Tibial nerve (tissue), 4 donors: Measurements from ENCODE around the gene SREBF2. TPM values are rescaled to one million over a fixed set of nuclear protein-coding genes. Genes with fewer than 3 reads are reported as not detected.
A peak's percentile ranks its signal among the peaks of the same experiment; 100 is the strongest.
"Not testable (repeated sequence)": the region's sequence is repeated elsewhere in the genome, so short reads cannot be mapped to it uniquely, and the experiment has no call there.

Experiments
- DNase-seq, 2 donors: peaks; one replicate each; pipeline ENCODE4 v3.0.0-alpha.2; 2019; ENCODE audit warnings: low spot score in 2 of 2
- H3K27ac ChIP-seq, 4 donors: fragments of 200-600 bp; sonication (generic) in 3 of 4; one replicate each; pipeline ENCODE4 v1.5.1; 2017 to 2019; ENCODE audit warnings: mild to moderate bottlenecking in 1 of 4
- H3K27me3 ChIP-seq, 2 donors: fragments of 200-600 bp; sonication (generic) in 1 of 2; one replicate each; pipeline versions ENCODE4 v1.5.1 to v1.6.0; 2017 to 2019
- H3K36me3 ChIP-seq, 3 donors: fragments of 200-600 bp; sonication (generic); one replicate each; pipeline ENCODE4 v1.5.1; 2018 to 2019
- H3K4me1 ChIP-seq, 4 donors: fragments of 200-600 bp; sonication (generic) in 3 of 4; one replicate each; pipeline ENCODE4 v1.5.1; 2017 to 2019
- H3K4me3 ChIP-seq, 4 donors: fragments of 200-600 bp; sonication (generic) in 3 of 4; one replicate each; pipeline ENCODE4 v1.5.1; 2017 to 2019; ENCODE audit warnings: mild to moderate bottlenecking in 1 of 4, moderate library complexity in 1 of 4
- H3K9me3 ChIP-seq, 4 donors: fragments of 200-600 bp; sonication (generic) in 3 of 4; one replicate each; pipeline ENCODE4 v1.5.1; 2017 to 2019
- CTCF ChIP-seq, 5 experiments: fragments of 200-600 bp in 3 of 5; fragments of 450-650 bp in 2 of 5; sonication (generic) in 3 of 5; IDR thresholded peaks; one replicate each; pipeline ENCODE4 v1.5.1; 2016 to 2019; ENCODE audit warnings: antibody characterized with exemption in 5 of 5, mild to moderate bottlenecking in 3 of 5, moderate library complexity in 2 of 5
- EP300 ChIP-seq, 2 donors: sonication (generic); formaldehyde crosslinking; IDR thresholded peaks; one replicate each; pipeline ENCODE4 v1.6.1; 2017; ENCODE audit warnings: antibody characterized with exemption in 2 of 2, mild to moderate bottlenecking in 1 of 2
- POLR2A ChIP-seq, 2 donors: fragments of 450-650 bp; IDR thresholded peaks; one replicate each; pipeline ENCODE4 v1.6.1; 2017; ENCODE audit warnings: antibody characterized with exemption in 2 of 2, mild to moderate bottlenecking in 2 of 2, moderate library complexity in 2 of 2
- WGBS, 2 donors: methylation state at CpG; one replicate each; pipeline ENCODE4 v1.1.5; 2018; 5-methylcytosine and 5-hydroxymethylcytosine counted together
- small RNA-seq: library from RNA; depleted of rRNA; stranded (forward); fragments of <200 nt; gene quantifications from one replicate; pipeline ENCODE3, GENCODE V24; 2016
- total RNA-seq, 4 donors: library from RNA; depleted of rRNA; stranded (reverse); fragments of >200 nt; gene quantifications; one replicate each; pipeline ENCODE4 v1.1.0, GENCODE V29; 2016

Gene SREBF2
- total RNA-seq, 4 donors from 2014 or later = 73.5 to 157 (median 129) TPM

- Histone ChIP-seq H3K27ac (no peak overlapping the region), H3K4me1 (peaks cover 0 to 14% (median 7%) of the 10 kb centered on the region in 4 donors), H3K9me3 (no peaks in the 10 kb centered on the region), H3K4me3 (no peak overlapping the region), H3K36me3 (no peaks in the 10 kb centered on the region), H3K27me3 (no peaks in the 10 kb centered on the region)
- no peak for TF ChIP-seq CTCF (IDR thresholded peaks at IDR 0.05)
- TF ChIP-seq POLR2A (IDR thresholded peaks at IDR 0.05) = no peak
- no peak for TF ChIP-seq EP300 (IDR thresholded peaks at IDR 0.05)
- no peak for DNase-seq
- WGBS, 2 donors = 54 to 61% methylated on average over 2 of the region's 2 CpGs
Measured at GRCh38 chr22:41948142-41948541, 115.2 kb downstream of the SREBF2 start.

DNA sequence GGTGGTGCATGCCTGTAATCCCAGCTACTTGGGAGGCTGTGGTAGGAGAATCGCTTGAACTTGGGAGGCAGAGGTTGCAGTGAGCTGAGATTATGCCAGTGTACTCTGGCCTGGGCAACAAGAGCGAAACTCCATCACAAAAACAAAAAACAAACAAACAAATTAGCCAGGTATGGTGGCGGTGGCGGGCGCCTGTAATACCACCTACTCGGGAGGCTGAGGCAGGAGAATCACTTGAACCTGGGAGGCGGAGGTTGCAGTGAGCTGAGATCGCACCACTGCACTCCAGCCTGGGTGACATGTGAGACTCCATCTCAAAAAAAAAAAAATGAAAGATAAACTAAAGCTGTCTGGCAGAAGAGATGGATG is 116.0 kb downstream of the SREBF2 start:
- not testable (repeated sequence) for H3K9me3 ChIP-seq, H3K27ac ChIP-seq, H3K27me3 ChIP-seq, DNase-seq, H3K36me3 ChIP-seq, H3K4me3 ChIP-seq
- 90% methylated on average over 8 of the region's 8 CpGs for WGBS, 2 donors
- H3K4me1 ChIP-seq = peaks cover 0 to 14% (median 7%) of the 10 kb centered on the region in 4 donors

DNA sequence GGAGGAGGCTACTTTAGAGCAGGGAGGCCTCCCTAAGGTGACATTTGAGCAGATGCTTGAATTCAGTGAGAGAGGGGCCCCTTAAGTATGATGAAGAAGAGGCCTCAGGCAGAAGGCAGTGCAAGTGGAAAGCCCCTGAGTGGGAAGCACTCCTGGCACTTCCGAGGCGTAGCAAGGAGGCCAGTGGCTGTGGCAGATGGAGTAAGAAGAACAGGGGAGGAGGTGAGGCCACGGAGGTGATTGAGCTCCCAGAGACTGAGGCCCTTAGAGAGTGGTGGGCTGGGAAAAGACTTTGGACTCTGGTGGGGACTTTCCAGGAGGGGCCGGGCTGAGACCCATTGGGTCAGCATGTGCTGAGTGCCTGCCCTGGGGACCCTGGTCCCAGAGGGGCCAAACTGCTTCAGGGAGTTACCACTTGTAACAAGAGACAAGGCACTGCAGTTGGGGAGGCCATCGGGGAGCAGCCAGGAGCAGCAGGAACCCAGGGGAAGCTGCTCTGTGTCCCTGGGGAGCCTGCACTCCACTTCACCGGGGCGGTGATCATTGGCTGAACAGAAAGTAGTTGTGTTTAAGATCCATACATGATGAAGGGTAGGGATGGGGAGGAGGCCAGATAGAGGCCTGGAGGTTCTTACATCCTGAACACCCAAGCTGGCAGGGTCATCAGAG is 116.5 kb downstream of the SREBF2 start:
- Histone ChIP-seq H3K9me3 (no peaks in the 10 kb centered on the region), H3K27me3 (no peaks in the 10 kb centered on the region), H3K36me3 (no peaks in the 10 kb centered on the region), H3K4me3 (no peak overlapping the region), H3K4me1 (peaks cover 0 to 14% (median 7%) of the 10 kb centered on the region in 4 donors), H3K27ac (no peak overlapping the region)
- WGBS, 2 donors = 86% methylated on average over 7 of the region's 7 CpGs
- TF ChIP-seq CTCF (IDR thresholded peaks at IDR 0.05) (no peak), POLR2A (IDR thresholded peaks at IDR 0.05) (no peak), EP300 (IDR thresholded peaks at IDR 0.05) (no peak)
- DNase-seq = no peak

DNA sequence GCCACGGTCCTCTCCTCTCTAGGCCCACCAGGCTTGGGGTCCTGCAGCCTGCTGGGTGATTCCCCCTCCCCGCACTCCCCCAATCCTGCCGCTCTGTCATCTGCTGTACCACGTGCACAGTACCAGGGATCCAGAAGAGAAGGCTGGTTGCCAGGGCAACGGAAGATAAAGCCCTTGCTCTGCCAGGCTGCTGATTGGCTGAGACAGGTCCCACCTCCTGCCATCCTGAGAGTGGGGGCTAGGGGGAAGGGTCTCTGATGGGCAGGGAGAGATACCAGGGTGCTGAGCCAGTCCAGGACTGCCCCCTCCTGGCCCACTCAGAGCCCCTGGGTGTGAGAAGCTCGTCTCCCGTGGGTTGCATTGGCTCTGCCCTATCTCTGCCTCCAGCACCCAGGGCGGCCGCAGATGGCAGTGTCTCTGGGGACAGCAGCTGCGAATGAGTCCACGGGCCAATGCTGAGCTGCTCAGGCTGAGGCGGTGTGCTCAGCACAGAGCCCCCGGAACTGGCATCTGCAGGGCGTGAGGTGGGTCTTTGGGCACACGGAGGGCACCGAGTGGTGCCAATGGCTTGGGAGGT is 119.1 kb downstream of the SREBF2 start, which contains the start of gene SMIM45:
SMIM45 (plus strand) TSS at position 253 of the 577 bp plus-strand sequence.
- peaks cover 0 to 4% (median 0%) of the 10 kb centered on the region in 4 donors for H3K4me1 ChIP-seq
- no peaks in the 10 kb centered on the region for H3K9me3 ChIP-seq
- no peak within 1 kb of the TSS for H3K27ac ChIP-seq
- 54 to 66% methylated on average over 16 of the region's 16 CpGs for WGBS, 2 donors
- DNase-seq = no peak
- TF ChIP-seq POLR2A (IDR thresholded peaks at IDR 0.05) (no peak), CTCF (IDR thresholded peaks at IDR 0.05) (no peak), EP300 (IDR thresholded peaks at IDR 0.05) (no peak)
- no peak within 1 kb of the TSS for H3K4me3 ChIP-seq
- no peaks in the 10 kb centered on the region for H3K27me3 ChIP-seq
- no peaks in the 10 kb centered on the region for H3K36me3 ChIP-seq

- Histone ChIP-seq H3K36me3 (no peaks in the 10 kb centered on the region), H3K4me1 (peaks cover 0 to 6% (median 2%) of the 10 kb centered on the region in 4 donors), H3K27me3 (no peaks in the 10 kb centered on the region), H3K4me3 (no peak overlapping the region), H3K9me3 (no peaks in the 10 kb centered on the region), H3K27ac (no peak overlapping the region)
- no peak for TF ChIP-seq POLR2A (IDR thresholded peaks at IDR 0.05)
- TF ChIP-seq EP300 (IDR thresholded peaks at IDR 0.05) = no peak
- no peak for TF ChIP-seq CTCF (IDR thresholded peaks at IDR 0.05)
- WGBS, 2 donors = 91 to 100% methylated on average over 2 of the region's 2 CpGs
- DNase-seq = no peak
Measured at GRCh38 chr22:41952713-41953112, 119.8 kb downstream of the SREBF2 start.

Small RNAs within 50 kb of the gene (small RNA-seq; reads per million reads assigned to genes)
- 1.8 reads per million, percentile 56 among the genes with 10 or more reads in this experiment for gene MIR33A

Other genes starting within 250 kb of the SREBF2 start
- gene PMM1, start 243.3 kb upstream of the SREBF2 start, total RNA-seq = 10 to 100 TPM; 55.5 to 88.1 (median 83.5) TPM
- 10 to 100 TPM; 16.5 to 24.6 (median 19.2) TPM for gene DESI1, start 212.1 kb upstream of the SREBF2 start, total RNA-seq
- gene XRCC6, start 211.8 kb upstream of the SREBF2 start, total RNA-seq = 100 to 1,000 TPM; 141 to 200 (median 178) TPM
- 100 to 1,000 TPM in 1 of 4 donors, 10 to 100 TPM in 3; 66.3 to 104 (median 90.6) TPM for gene SNU13, start 144.2 kb upstream of the SREBF2 start, total RNA-seq
- gene MEI1, start 133.6 kb upstream of the SREBF2 start, total RNA-seq = 1 to 10 TPM in 1 of 4 donors, under 1 TPM in 2, not detected in 1; under 0.01 to 1.8 (median 0.44) TPM
- 1 to 10 TPM; 6.5 to 9.6 (median 8.2) TPM for gene CCDC134, start 32.4 kb upstream of the SREBF2 start, total RNA-seq
- 1 to 10 TPM in 1 of 4 donors, not detected in 3; 3.3 TPM for gene SHISA8, start 82.0 kb downstream of the SREBF2 start, total RNA-seq
- under 1 TPM in 1 of 4 donors, not detected in 3; under 0.01 TPM for gene TNFRSF13C, start 93.7 kb downstream of the SREBF2 start, total RNA-seq
- 1 to 10 TPM in 2 of 4 donors, not detected in 2; 5.0 to 5.1 TPM for gene CENPM, start 114.0 kb downstream of the SREBF2 start, total RNA-seq
- 10 to 100 TPM; 24.3 to 37.9 (median 32.8) TPM for gene SEPTIN3, start 136.3 kb downstream of the SREBF2 start, total RNA-seq
- gene WBP2NL, start 165.7 kb downstream of the SREBF2 start, total RNA-seq = 1 to 10 TPM; 3.0 to 6.8 (median 3.5) TPM
- 10 to 100 TPM; 19.9 to 32.9 (median 30.0) TPM for gene NAGA, start 237.7 kb downstream of the SREBF2 start, total RNA-seq
- gene PHETA2, start 241.1 kb downstream of the SREBF2 start, total RNA-seq = 10 to 100 TPM; 13.5 to 21.8 (median 16.0) TPM
- 10 to 100 TPM; 14.1 to 61.8 (median 21.5) TPM for gene SMDT1, start 246.6 kb downstream of the SREBF2 start, total RNA-seq